Panc1 (cell line): ENCODE measurements around the gene ELAVL4. TPM values are rescaled to one million over a fixed set of nuclear protein-coding genes. Genes with fewer than 3 reads are reported as not detected.

Source experiments
- ATAC-seq: fragments of 200-7000 bp; cut with Tn5 transposase; 2 replicates; pipeline ENCODE4 v1.9.1; 2020; ENCODE audit warnings: mild to moderate bottlenecking, moderate library complexity
- BruUV-seq: library from RNA; stranded (reverse); fragments of 400-500 nt; replicated peaks from 2 replicates; lab custom pipeline; 2021; lab: Mats Ljungman, UMichigan
- CTCF ChIA-PET: fragments of 300-600 bp; sonication (Branson Sonifier 250); formaldehyde crosslinking; loops from one replicate; lab custom pipeline; 2022; ENCODE audit warnings: antibody characterized with exemption; lab: Charles Lee
- POLR2A ChIA-PET: fragments of 300-600 bp; sonication (Branson Sonifier 250); formaldehyde crosslinking; loops from one replicate; lab custom pipeline; 2022; ENCODE audit warnings: antibody characterized with exemption; lab: Charles Lee
- DNase-seq: peaks from one replicate; pipeline ENCODE4 v3.0.0-alpha.2; 2010; ENCODE audit warnings: low read depth, low spot score
- H3K27ac ChIP-seq: 2 replicates; pipeline ENCODE4 v1.5.1; 2011; ENCODE audit warnings: mild to moderate bottlenecking, low read length, inconsistent platforms
- H3K27me3 ChIP-seq: fragments of 200-500 bp; sonication (Bioruptor generic); 2 replicates; pipeline ENCODE4 v1.6.0; 2014; ENCODE audit warnings: low read length, inconsistent platforms; ENCODE audit not compliant: control insufficient read depth, insufficient read depth
- H3K36me3 ChIP-seq: fragments of 200-500 bp; sonication (Bioruptor generic); 2 replicates; pipeline ENCODE4 v1.5.1; 2014; ENCODE audit warnings: inconsistent platforms, mild to moderate bottlenecking, low read length, moderate library complexity; ENCODE audit not compliant: control insufficient read depth, insufficient read depth
- H3K4me1 ChIP-seq: 2 replicates; pipeline ENCODE4 v1.5.1; 2011; ENCODE audit warnings: inconsistent platforms, mild to moderate bottlenecking, low read length, moderate library complexity; ENCODE audit not compliant: control insufficient read depth, insufficient read depth
- H3K4me3 ChIP-seq, 2 experiments: 2 replicates each; pipeline ENCODE4 v1.5.1; 2011 to 2012; ENCODE audit warnings: low read depth in 2 of 2, low read length in 2 of 2, mild to moderate bottlenecking in 2 of 2, inconsistent platforms in 1 of 2, moderate library complexity in 1 of 2
- H3K9me3 ChIP-seq: fragments of 200-500 bp; sonication (Bioruptor generic); 2 replicates; pipeline ENCODE4 v1.5.1; 2014; ENCODE audit warnings: low read depth, mild to moderate bottlenecking, inconsistent platforms, low read length, moderate library complexity; ENCODE audit not compliant: control insufficient read depth, insufficient read depth
- POLR2AphosphoS5 ChIP-seq: IDR thresholded peaks from 2 replicates; pipeline ENCODE4 v1.6.1; 2012; ENCODE audit warnings: mild to moderate bottlenecking, low read depth, low read length, moderate library complexity
- SIN3A ChIP-seq: IDR thresholded peaks from 2 replicates; pipeline ENCODE4 v1.6.1; 2012; ENCODE audit warnings: low read depth, mild to moderate bottlenecking, low read length, moderate library complexity, borderline replicate concordance; ENCODE audit not compliant: insufficient read depth
- TCF7L2 ChIP-seq: IDR thresholded peaks from 2 replicates; pipeline ENCODE4 v1.6.1; 2011; ENCODE audit warnings: mild to moderate bottlenecking, low read depth, low read length, inconsistent platforms
- in situ Hi-C: cut with HindIII; loops from 2 replicates; pipeline ENCODE4 v1.10.0; 2016; ENCODE audit warnings: low sequenced_read_pairs, low pct_unique_long_range_greater_than_20kb
- intact Hi-C: fragments of 100-400 bp; cut with micrococcal nuclease; formaldehyde crosslinking; loops from one replicate; pipeline ENCODE4 v1.10.0; 2022; ENCODE audit not compliant: unreplicated experiment
- total RNA-seq: library from RNA; stranded (reverse); gene quantifications from one replicate; pipeline ENCODE4 v1.2.1, GENCODE V29; 2021; ENCODE audit not compliant: unreplicated experiment
- TF ChIP-seq, protein P1 (sequence below): fragments of 450-650 bp; IDR thresholded peaks from 2 replicates; pipeline ENCODE4 v1.5.1; 2017; ENCODE audit warnings: mild to moderate bottlenecking
- TF ChIP-seq, protein P2 (sequence below), 2 experiments: IDR thresholded peaks; 2 replicates each; pipeline ENCODE4 v1.6.1; 2011 to 2012; ENCODE audit warnings: low read depth in 2 of 2, control low read depth in 1 of 2, low read length in 1 of 2, mild to moderate bottlenecking in 1 of 2, moderate library complexity in 1 of 2; ENCODE audit not compliant: insufficient read depth in 1 of 2

The ELAVL4 gene
- total RNA-seq, 1 experiment from 2014 or later = not detected

DNA sequence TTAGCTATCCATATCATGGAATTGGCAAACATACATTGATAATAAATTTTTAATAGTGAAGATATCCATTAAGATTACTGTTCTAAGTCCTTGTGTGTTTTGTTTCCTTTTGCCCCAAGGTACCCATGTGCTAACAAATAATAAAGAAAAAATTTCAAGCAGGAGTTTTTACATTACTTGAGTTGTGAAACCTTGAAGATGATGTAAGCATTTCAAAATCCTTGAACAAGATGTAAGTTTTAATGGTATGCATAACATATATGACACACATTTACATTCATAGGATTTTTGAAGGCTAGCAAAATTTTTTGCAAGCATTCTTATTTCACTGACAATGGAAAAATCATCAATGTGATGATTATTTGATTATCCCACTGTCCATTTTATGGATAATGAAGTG lies 10.9 kb upstream of the ELAVL4 start:
- TF ChIP-seq, protein P1, sequence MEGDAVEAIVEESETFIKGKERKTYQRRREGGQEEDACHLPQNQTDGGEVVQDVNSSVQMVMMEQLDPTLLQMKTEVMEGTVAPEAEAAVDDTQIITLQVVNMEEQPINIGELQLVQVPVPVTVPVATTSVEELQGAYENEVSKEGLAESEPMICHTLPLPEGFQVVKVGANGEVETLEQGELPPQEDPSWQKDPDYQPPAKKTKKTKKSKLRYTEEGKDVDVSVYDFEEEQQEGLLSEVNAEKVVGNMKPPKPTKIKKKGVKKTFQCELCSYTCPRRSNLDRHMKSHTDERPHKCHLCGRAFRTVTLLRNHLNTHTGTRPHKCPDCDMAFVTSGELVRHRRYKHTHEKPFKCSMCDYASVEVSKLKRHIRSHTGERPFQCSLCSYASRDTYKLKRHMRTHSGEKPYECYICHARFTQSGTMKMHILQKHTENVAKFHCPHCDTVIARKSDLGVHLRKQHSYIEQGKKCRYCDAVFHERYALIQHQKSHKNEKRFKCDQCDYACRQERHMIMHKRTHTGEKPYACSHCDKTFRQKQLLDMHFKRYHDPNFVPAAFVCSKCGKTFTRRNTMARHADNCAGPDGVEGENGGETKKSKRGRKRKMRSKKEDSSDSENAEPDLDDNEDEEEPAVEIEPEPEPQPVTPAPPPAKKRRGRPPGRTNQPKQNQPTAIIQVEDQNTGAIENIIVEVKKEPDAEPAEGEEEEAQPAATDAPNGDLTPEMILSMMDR = no peak
- TF ChIP-seq TCF7L2 (no peak), POLR2AphosphoS5 (no peak), SIN3A (no peak)
- TF ChIP-seq, protein P2, sequence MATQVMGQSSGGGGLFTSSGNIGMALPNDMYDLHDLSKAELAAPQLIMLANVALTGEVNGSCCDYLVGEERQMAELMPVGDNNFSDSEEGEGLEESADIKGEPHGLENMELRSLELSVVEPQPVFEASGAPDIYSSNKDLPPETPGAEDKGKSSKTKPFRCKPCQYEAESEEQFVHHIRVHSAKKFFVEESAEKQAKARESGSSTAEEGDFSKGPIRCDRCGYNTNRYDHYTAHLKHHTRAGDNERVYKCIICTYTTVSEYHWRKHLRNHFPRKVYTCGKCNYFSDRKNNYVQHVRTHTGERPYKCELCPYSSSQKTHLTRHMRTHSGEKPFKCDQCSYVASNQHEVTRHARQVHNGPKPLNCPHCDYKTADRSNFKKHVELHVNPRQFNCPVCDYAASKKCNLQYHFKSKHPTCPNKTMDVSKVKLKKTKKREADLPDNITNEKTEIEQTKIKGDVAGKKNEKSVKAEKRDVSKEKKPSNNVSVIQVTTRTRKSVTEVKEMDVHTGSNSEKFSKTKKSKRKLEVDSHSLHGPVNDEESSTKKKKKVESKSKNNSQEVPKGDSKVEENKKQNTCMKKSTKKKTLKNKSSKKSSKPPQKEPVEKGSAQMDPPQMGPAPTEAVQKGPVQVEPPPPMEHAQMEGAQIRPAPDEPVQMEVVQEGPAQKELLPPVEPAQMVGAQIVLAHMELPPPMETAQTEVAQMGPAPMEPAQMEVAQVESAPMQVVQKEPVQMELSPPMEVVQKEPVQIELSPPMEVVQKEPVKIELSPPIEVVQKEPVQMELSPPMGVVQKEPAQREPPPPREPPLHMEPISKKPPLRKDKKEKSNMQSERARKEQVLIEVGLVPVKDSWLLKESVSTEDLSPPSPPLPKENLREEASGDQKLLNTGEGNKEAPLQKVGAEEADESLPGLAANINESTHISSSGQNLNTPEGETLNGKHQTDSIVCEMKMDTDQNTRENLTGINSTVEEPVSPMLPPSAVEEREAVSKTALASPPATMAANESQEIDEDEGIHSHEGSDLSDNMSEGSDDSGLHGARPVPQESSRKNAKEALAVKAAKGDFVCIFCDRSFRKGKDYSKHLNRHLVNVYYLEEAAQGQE (IDR thresholded peaks at IDR 0.05; ENCODE audit: insufficient read depth in 1 of 2, low read depth in 2 of 2, low read length in 1 of 2) = no peak
- DNase-seq (no peak), ATAC-seq (no peak)
- BruUV-seq = no TSS peak
- CTCF ChIA-PET = no interaction called here
- H3K36me3 ChIP-seq = no peaks in the 10 kb centered on the region
- H3K9me3 ChIP-seq = no peaks in the 10 kb centered on the region
- POLR2A ChIA-PET = no interaction called here
- H3K4me3 ChIP-seq = no peak overlapping the region
- no peak overlapping the region for H3K27ac ChIP-seq
- in situ Hi-C loops (no loop called here), intact Hi-C loops (no loop called here)
- peaks cover 3% of the 10 kb centered on the region; the same call in 1 of the 2 replicates for H3K27me3 ChIP-seq
- H3K4me1 ChIP-seq = no peaks in the 10 kb centered on the region

GRCh38 chr1:50098591-50099021 lies 10.1 kb upstream of the ELAVL4 start:
- Histone ChIP-seq H3K27ac (no peak overlapping the region), H3K4me3 (no peak overlapping the region), H3K9me3 (no peaks in the 10 kb centered on the region), H3K27me3 (peaks cover 7% of the 10 kb centered on the region), H3K4me1 (no peaks in the 10 kb centered on the region), H3K36me3 (no peaks in the 10 kb centered on the region)
- no TSS peak for BruUV-seq
- ChIA-PET CTCF (no interaction called here), POLR2A (no interaction called here)
- no peak for DNase-seq
- no peak for ATAC-seq
- TF ChIP-seq, protein P1 = no peak
- TF ChIP-seq SIN3A (no peak), POLR2AphosphoS5 (no peak), TCF7L2 (no peak)
- TF ChIP-seq, protein P2 (IDR thresholded peaks at IDR 0.05; ENCODE audit: insufficient read depth in 1 of 2, low read depth in 2 of 2, low read length in 1 of 2) = no peak
- in situ Hi-C loops (no loop called here), intact Hi-C loops (no loop called here)
